Globus pallidus (tissue), 1 donor: ENCODE data around the gene GSK3B.
"Not testable (repeated sequence)": the region's sequence is repeated elsewhere in the genome, so short reads cannot be mapped to it uniquely, and the experiment has no call there.

ENCODE experiments used
- DNase-seq: peaks from one replicate; pipeline ENCODE4 v3.0.0-alpha.2; 2015; ENCODE audit warnings: low spot score

The GSK3B gene

GRCh38 chr3:120053647-120054046 lies 40.6 kb downstream of the GSK3B start:
- DNase-seq: not testable (repeated sequence)

- no peak for DNase-seq
Observed at GRCh38 chr3:120052677-120053076, 41.6 kb downstream of the GSK3B start.

- DNase-seq: no peak
Observed at GRCh38 chr3:120052225-120052624, 42.0 kb downstream of the GSK3B start.

- not testable (repeated sequence) for DNase-seq
Observed at GRCh38 chr3:120051570-120051969, 42.7 kb downstream of the GSK3B start.

- no peak for DNase-seq
Observed at GRCh38 chr3:120049881-120050539, 44.2 kb downstream of the GSK3B start.

- no peak for DNase-seq
Observed at GRCh38 chr3:120049072-120049471, 45.2 kb downstream of the GSK3B start.

GRCh38 chr3:120048355-120049041 lies 45.7 kb downstream of the GSK3B start:
- DNase-seq: no peak

GRCh38 chr3:120047686-120048085 lies 46.6 kb downstream of the GSK3B start:
- no peak for DNase-seq

- DNase-seq: no peak
Observed at GRCh38 chr3:120040813-120041377, 53.4 kb downstream of the GSK3B start.

GRCh38 chr3:120039642-120040610 lies 54.3 kb downstream of the GSK3B start:
- no peak for DNase-seq

GRCh38 chr3:120033596-120033995 lies 60.7 kb downstream of the GSK3B start:
- DNase-seq: no peak

GRCh38 chr3:120031561-120031960 lies 62.7 kb downstream of the GSK3B start:
- no peak for DNase-seq

GRCh38 chr3:120029749-120030148 lies 64.5 kb downstream of the GSK3B start:
- DNase-seq: no peak

GRCh38 chr3:120028271-120029047 lies 65.8 kb downstream of the GSK3B start:
- DNase-seq: no peak

GRCh38 chr3:120027226-120027625 lies 67.0 kb downstream of the GSK3B start:
- no peak for DNase-seq

GRCh38 chr3:120025520-120025919 lies 68.7 kb downstream of the GSK3B start:
- no peak for DNase-seq

- DNase-seq: no peak
Observed at GRCh38 chr3:120024103-120024502, 70.1 kb downstream of the GSK3B start.

GRCh38 chr3:120022729-120023128 lies 71.5 kb downstream of the GSK3B start:
- no peak for DNase-seq

GRCh38 chr3:120021523-120021922 lies 72.7 kb downstream of the GSK3B start:
- no peak for DNase-seq

GRCh38 chr3:120018299-120018698 lies 75.9 kb downstream of the GSK3B start:
- DNase-seq: no peak

GRCh38 chr3:120017692-120018091 lies 76.6 kb downstream of the GSK3B start:
- DNase-seq: no peak
